ENCODE data around the gene GLIS1. TPM values are rescaled to one million over a fixed set of nuclear protein-coding genes. Genes with fewer than 3 reads are reported as not detected.

The GLIS1 gene
- total RNA-seq, 1 experiment from 2014 or later: 0.39 TPM

GRCh38 chr1:53475664-53476063 is 263.3 kb downstream of the GLIS1 start:
- ChIA-PET RAD21 (ENCODE audit: low non-redundant PET in 1 of 2, low total read pairs in 2 of 2, uncharacterized antibody in 2 of 2, unreplicated experiment in 2 of 2) (no interaction called here), POLR2A (no interaction called here), CTCF (no interaction called here)
- no peaks in the 10 kb centered on the region for H4K20me1 ChIP-seq (ENCODE audit: insufficient read depth)
- no peak overlapping the region for H3K4me3 ChIP-seq (replicated peaks in 1 of 2; ENCODE audit: low read depth in 1 of 2, low read length in 2 of 2)
- H3K27me3 ChIP-seq (ENCODE audit: insufficient read depth, low read length): no peaks in the 10 kb centered on the region
- H2AFZ ChIP-seq (ENCODE audit: low read depth, low read length, poor library complexity, severe bottlenecking): no peak overlapping the region
- H3K27ac ChIP-seq (ENCODE audit: low read depth, low read length): no peak overlapping the region
- TF ChIP-seq REST (IDR thresholded peaks at IDR 0.05; ENCODE audit: low read depth): no peak
- TF ChIP-seq CTCF (IDR thresholded peaks at IDR 0.05 in 2 of 3, conservative IDR thresholded peaks at IDR 0.05 in 1 of 3; ENCODE audit: borderline replicate concordance in 1 of 3, insufficient read depth in 1 of 3, low read depth in 2 of 3, low read length in 2 of 3): no peak
- TF ChIP-seq ZBTB33 (IDR thresholded peaks at IDR 0.05; ENCODE audit: extremely low read depth, insufficient replicate concordance, low read length): no peak
- no peak for TF ChIP-seq ZFX (IDR thresholded peaks at IDR 0.05)
- TF ChIP-seq, protein P1, sequence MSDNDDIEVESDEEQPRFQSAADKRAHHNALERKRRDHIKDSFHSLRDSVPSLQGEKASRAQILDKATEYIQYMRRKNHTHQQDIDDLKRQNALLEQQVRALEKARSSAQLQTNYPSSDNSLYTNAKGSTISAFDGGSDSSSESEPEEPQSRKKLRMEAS (IDR thresholded peaks at IDR 0.05): no peak
- no peak for TF ChIP-seq TCF7L2 (IDR thresholded peaks at IDR 0.05; ENCODE audit: borderline replicate concordance, extremely low read depth, insufficient read depth, insufficient read length)
- TF ChIP-seq POLR2AphosphoS5 (IDR thresholded peaks at IDR 0.05; ENCODE audit: low read depth, low read length): no peak
- TF ChIP-seq SIN3A (IDR thresholded peaks at IDR 0.05; ENCODE audit: low read depth): no peak
- no peak for TF ChIP-seq CEBPB (IDR thresholded peaks at IDR 0.05; ENCODE audit: low read depth)
- no peak for TF ChIP-seq EGR1 (IDR thresholded peaks at IDR 0.05; ENCODE audit: low read depth)
- no peak for TF ChIP-seq ZNF274 (IDR thresholded peaks at IDR 0.05; ENCODE audit: low read depth, low read length)
- no peak for TF ChIP-seq SP1 (IDR thresholded peaks at IDR 0.05; ENCODE audit: low read depth)
- no peak for TF ChIP-seq CBX3 (IDR thresholded peaks at IDR 0.05; ENCODE audit: low read depth)
- no peak for DNase-seq (ENCODE audit: low read depth, low spot score)
- H3K4me1 ChIP-seq (ENCODE audit: control insufficient read depth in 1 of 2, insufficient read depth in 2 of 2, low read length in 2 of 2): peaks cover 0 to 1% of the 10 kb centered on the region in 2 experiments; a peak in 2 of 4 replicates
- no peaks in the 10 kb centered on the region for H3K9me3 ChIP-seq (ENCODE audit: control insufficient read depth in 1 of 2, insufficient read depth in 1 of 2, low read depth in 1 of 2, low read length in 2 of 2)
- BruUV-seq (replicated peaks): no TSS peak
- H3K79me2 ChIP-seq (ENCODE audit: insufficient read depth, low read length): no peaks in the 10 kb centered on the region
- no peaks in the 10 kb centered on the region for H3K36me3 ChIP-seq (ENCODE audit: control insufficient read depth in 1 of 2, insufficient read depth in 2 of 2, low read length in 2 of 2)
- H3K9me2 ChIP-seq (ENCODE audit: insufficient read depth): no peaks in the 10 kb centered on the region
- intact Hi-C loops (cut with micrococcal nuclease): loop anchor here (2.0 kb wide), 1 partner anchor 197 kb away; no protein-coding TSS in a partner anchor
- ATAC-seq: no peak
- H3K9ac ChIP-seq (ENCODE audit: low read length): no peak overlapping the region
- H3K4me2 ChIP-seq (ENCODE audit: low read length): no peak overlapping the region
